LNCaP clone FGC (cell line): ENCODE data around the gene STK32B.

Experiments
- DNase-seq: peaks from one replicate; pipeline ENCODE4 v3.0.0-alpha.2; 2011; ENCODE audit warnings: low read depth
- H3K4me3 ChIP-seq: 2 replicates; pipeline ENCODE4 v1.5.1; 2011; ENCODE audit warnings: mild to moderate bottlenecking, low read depth, low read length, control low read depth
- CTCF ChIP-seq: IDR thresholded peaks from 2 replicates; pipeline ENCODE4 v1.5.1; 2012; ENCODE audit warnings: mild to moderate bottlenecking; ENCODE audit not compliant: control insufficient read depth, insufficient read depth; ENCODE audit errors: extremely low read depth

The STK32B gene

GRCh38 chr4:5399790-5400421 lies 348.6 kb downstream of the STK32B start:
- TF ChIP-seq CTCF, result peak; percentile 54
- no peak overlapping the region for H3K4me3 ChIP-seq
- DNase-seq, result no peak

DNA sequence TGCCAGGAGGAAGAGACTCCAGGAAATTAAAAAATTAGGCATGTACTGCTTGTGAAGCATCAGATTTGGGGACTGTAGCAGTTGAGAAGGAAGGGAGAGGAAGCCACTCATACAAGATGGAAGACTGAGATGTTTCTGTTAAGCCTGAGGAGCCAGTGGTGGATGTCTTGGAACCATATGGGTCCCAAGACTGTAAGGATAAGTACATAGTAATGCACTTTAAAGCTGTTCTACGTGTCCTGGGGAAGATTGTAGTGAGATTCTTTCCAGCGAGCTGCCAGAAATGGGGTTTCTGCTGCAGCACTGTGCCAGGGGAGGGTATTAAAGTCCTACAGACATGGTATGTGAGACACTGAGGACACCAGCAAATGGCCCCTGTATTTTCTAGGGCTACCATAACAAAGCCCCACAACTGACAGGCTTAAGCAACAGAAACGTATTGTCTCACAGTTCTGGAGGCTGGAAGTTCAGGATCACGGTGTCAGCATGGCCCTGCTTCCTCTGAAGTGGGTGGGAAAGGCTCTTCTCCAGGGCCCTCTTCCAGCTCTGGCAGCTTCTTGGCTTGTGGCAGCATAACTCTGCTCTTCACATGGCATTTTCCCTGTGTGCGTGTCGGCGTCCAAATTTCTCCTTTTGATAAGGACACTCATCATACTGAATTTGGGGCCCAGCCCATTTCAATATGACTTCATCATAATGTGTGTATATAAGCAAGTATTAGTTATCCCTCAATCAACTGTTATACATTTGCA lies 352.6 kb downstream of the STK32B start:
- no peak for DNase-seq
- no peak overlapping the region for H3K4me3 ChIP-seq
- no peak for TF ChIP-seq CTCF

DNA sequence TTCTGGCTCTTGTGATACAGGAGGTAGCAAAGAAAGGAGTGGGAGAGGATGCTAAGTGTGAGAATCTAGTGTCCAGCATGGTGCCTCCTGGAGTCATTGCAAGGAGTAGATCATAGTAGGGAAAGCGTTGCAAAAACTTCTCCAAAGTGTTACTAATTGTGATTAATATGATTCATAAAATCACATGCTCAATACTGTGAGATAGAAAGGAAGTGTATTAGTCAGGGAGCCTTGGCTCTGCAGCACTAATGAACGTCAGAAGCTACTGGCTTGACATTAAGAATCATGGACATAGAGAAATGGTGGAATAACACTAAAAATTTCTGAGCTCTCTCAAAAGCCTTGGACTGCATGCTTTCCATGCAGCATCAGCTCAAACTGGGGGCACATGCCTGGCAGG lies 358.0 kb downstream of the STK32B start:
- no peak for TF ChIP-seq CTCF
- no peak overlapping the region for H3K4me3 ChIP-seq
- no peak for DNase-seq

DNA sequence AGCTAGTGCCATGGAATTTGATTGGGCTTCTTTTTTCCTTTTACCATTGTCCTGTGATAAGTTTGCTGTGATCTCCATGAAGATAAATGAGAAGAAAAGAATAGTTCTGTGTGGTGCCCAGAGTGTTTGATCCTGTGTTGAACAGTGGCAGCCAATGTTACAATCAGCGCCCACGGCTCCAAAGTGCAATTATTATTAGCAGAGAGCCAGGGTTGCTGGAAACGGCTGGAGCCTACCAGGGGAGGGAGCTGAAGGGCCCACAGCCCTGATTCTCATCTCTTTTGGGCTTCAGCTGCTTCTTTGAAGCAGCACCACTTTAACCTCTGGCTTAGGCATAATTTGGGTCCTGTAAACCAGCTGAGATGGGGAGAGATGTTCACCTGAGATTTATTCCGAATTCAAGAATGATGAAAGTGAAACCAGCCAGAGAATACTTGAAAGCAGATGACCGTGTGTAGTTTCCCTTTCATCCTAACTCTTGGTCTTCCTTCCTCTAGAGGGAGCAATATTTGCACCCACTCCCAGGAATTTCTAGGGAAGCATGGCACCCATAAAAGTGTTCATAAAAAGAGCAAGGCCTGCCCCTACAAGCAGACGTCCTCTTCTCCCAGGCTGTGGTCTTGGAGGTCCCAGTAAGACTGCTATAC lies 358.8 kb downstream of the STK32B start:
- no peak overlapping the region for H3K4me3 ChIP-seq
- peak; percentile 31 for TF ChIP-seq CTCF
- no peak for DNase-seq

DNA sequence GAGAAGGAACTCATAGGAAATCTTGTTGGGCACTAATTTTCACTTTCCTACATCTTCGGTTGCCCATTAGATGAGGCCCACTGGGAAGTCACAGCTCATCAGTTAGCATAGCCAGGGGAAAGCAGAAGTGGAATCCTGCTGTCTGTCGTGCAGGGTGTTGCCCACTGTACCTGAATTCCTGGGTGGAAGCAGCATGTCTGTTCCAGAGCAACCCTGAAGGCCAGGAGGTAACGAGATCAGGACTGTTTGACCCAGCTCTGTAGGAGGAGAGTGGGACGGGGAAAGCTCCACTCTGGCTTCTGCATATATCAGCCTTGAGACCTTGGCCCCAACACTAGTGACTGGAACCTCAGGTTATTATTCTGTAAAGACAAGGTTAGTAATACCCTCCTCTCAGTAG lies 361.0 kb downstream of the STK32B start:
- no peak for TF ChIP-seq CTCF
- DNase-seq, result no peak
- H3K4me3 ChIP-seq, result no peak overlapping the region

DNA sequence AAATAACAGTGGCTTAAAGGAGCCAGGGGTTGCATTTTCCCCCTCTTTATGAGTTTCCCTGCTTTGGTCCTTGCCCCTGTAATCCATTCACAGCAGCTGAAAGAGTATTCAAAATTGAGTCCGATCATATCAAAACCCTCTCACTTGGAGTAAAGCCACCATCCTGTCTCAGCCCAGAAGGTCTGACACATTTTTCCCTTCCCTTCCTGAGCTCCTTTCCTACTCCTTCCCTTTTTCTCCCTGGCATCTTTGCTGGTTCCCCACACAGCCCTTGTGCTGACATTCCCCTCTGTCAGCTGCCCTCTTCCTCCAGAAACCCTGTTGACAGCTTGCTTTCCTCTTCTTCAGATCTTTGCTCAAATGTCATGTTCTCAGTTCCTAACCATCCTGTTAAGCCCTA lies 361.5 kb downstream of the STK32B start:
- TF ChIP-seq CTCF, result no peak
- DNase-seq, result no peak
- H3K4me3 ChIP-seq, result no peak overlapping the region
